ENCODE measurements around the gene EPB42.

DNA sequence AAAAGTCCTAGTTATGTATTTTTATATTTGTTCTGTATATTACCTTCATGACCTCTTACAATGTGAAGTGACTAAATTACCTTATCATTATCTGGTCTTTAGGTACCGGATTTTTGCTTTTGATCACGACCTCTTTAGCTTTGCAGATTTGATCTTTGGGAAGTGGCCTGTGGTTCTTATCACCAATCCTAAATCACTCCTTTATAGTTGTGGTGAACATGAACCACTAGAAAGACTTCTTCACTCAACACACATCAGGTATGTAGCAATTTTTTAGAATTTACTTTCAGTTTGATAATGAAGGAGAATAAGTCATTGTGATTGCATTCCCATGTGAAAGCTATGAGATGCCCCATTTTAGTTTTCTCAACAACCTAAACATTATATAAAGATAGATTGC is 69.1 kb downstream of the EPB42 start:
- no peak for TF ChIP-seq CTCF (IDR thresholded peaks at IDR 0.05; ENCODE audit: low read depth, low read length)
- no peak for TF ChIP-seq EZH2phosphoT487 (IDR thresholded peaks at IDR 0.05; ENCODE audit: low read depth)

All from OCI-LY3 (cell line).